HG02885 (cell line): Measurements from ENCODE around the gene PCDHGC3.

Experiments used
- ATAC-seq: cut with Tn5 transposase; IDR thresholded peaks from one replicate; pipeline ENCODE4 v1.9.1; 2021; ENCODE audit warnings: mild to moderate bottlenecking; ENCODE audit not compliant: unreplicated experiment, poor library complexity

The PCDHGC3 gene

DNA sequence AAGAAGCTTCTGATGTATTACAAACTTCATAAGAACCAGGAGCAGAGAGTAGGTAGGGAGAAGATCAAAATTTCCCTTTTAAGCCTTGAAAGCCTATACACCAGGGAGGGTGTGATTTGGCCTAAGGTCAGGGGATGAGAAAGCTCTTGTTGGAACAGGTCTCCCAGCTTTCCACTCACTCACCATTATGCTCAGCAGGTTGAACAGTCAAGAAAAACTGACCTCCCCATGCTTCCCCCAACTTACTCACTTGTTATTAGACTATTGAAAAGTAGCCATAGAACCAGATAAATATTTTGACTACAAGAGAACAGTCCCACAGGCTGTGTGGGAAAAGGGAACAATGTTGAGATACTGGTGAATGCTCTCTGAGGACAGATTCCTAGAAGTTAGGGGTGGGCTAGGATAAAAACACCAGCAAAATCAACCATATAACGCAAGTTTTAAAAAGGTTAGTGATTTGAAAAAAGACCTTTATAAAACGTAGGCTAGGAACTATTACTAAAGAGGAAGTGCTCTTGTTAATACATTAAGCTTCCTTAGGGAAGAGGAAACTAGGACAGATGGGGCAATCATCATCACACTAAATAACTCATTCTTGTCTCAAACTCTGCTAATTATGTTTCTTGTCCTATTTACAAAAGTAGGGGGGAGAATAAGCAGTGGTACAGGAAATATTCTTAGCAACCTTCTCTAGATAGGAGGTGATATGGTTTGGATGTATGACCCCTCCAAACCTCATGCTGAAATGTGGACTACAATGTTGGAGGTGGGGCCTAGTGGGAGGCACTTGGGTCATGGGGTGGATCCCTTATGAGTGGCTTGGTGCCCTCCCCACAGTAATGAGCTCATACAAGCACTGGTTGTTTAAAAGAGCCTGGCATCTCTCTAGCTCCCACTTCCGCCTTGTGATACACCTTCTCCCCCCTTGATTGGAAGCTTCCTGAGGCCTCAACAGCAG, 44.1 kb downstream of the PCDHGC3 start:
- ATAC-seq, result no peak

DNA sequence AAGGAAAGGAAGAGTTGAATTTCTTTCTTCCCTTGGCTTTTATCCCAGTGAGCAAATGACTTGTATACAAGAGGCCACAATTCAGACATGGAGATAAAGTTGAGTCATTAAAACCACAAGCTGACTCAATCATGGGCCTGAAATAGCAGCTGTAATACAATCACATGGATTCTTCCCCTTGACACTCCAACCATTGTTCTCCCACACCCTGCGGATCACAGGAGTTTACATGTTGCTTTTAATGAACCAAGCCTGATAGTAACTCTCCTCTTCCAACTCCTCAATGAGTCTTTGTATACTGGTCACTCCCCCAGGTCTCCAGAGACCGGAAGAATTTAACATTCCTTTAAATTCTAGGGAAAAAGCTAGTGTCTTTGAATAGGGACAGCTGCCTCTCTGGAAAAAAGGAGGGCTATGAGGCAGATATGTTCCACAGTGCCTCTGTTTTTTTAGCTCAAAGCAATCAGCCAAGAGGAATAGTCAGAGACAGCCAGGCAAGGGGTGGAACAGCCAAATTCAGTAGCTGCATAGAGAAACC, 45.5 kb downstream of the PCDHGC3 start:
- ATAC-seq, result no peak

DNA sequence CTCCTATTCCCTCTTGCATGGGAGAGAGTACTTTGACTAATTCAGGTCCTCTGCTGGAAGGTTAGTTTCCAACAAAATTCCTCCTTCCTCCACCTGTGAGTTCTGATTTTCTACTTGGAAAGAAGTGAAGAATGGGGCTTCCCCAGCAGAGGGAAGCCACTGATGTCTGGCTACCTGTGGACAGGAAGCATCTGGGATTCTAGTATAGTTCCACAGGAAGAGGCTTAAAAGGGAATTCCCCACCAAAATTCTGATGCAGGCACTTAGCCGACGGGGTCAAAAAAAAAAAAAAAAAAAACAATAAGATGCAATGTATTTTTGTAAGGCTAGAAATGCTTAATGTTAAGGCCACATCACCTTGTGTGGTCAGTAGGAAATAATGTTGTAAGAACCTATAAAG, 46.5 kb downstream of the PCDHGC3 start:
- ATAC-seq, result no peak

DNA sequence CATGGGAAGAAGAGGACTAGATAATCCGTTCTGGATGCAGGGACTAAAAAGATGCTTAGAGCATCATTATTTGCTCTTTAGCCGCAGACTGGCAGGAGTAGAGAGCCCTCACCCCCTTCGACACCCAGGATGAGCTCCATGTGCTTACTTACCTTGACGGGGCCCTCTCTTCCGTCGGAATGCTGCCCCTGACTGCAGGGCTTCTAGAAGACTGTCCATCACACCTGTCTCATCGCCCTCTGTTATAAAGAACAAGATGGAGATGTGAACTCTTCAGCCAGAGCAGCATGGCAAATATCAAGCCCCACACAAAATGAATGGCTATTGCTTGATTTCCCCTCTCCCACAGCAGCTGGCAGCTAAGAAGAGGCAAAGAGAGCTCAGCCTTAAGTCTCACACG, 48.2 kb downstream of the PCDHGC3 start:
- ATAC-seq, result no peak

DNA sequence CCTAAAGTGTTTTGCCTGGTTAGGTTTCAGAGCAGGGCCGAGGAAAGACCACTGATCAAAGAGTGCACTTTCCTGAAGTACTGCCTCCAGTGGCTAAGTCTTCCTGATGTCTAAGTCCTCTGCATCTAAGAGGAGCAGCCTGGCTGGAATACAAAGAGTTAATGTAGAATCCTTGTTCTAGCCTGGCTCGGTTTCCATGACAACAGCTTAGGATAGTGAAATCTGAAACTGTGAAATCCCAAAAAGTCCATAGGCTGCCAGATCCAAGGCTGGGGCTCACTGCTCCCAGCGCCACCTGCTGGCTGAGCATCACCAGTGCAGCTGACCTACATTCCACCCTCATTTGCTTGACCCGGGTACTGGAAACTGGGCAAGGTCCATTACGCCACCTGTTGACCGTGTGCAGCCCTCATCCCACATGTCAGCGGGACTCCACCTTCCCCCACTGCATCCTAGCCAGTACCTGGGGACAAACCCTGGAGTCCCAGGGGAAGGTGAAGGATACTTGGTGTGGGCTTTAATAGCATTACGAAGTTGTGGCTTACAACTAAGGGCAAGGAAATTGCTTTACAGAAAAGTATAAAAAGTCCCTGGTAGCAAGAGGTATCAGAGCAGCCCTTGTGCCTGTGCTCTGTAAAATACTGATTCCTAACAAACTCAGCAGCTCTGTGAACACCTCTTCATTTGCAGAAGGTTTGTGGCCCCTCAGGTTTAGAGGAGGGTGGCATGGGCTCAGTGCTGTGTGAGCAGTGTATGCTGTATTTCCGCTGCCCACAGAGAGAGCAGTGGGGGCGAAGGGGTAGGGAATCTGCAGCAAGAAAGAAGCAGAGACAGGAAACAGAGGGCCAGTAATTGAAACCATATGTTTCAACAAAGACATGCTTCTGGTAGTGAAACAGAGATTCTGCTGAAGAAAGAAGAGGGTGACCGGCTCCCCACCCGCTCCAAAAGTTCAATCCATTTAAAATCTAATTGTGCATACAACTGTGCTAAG, 49.1 kb downstream of the PCDHGC3 start:
- ATAC-seq, result peak; percentile 80

DNA sequence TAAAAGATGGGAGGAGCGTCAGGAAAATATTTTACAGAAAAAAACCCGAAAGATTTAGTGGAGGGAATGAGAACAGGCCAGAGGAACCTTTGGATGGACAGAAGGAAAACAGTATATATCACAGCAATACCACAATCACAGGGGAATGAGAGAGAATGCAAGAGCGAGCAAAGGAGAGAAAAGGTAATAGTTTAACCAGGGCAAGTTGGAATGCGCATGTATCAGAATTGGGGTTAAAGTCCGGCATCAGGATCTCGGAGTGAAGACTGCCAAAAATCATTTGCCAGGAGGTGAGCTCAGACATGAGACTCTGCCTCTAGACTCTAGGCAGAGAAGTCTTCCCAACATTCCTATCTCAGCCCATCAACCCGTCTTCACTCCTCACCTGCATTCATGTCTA, 49.9 kb downstream of the PCDHGC3 start:
- ATAC-seq, result no peak

DNA sequence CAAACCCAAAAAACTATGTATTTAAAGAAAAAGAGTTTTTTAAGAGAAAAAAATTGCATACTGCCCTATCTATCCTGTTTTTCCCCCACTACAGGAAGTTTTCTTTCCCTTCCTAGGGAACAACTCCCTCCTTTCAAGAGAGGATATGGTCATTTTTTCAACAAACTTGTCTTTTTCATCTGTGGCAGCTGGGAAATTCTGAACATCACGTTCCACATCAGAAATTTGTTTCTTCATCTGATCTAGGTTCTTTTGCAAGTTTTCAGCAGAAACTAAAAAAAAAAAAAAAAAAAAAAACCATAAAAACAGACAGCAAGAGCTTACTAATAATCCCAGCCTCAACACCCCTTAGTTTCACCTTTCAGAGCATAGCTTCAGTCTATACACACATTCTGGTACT, 51.7 kb downstream of the PCDHGC3 start:
- no peak for ATAC-seq
